GM06990 (cell line): ENCODE data around the gene SLC9A8.

Source experiments
- DNase-seq: peaks from one replicate; pipeline ENCODE4 v3.0.0-alpha.2; 2011; ENCODE audit not compliant: insufficient read length; ENCODE audit errors: extremely low read depth
- H3K27me3 ChIP-seq: replicated peaks from 2 replicates; pipeline ENCODE4 v1.6.0; 2011; ENCODE audit warnings: low read length; ENCODE audit not compliant: control insufficient read depth, insufficient read depth
- H3K36me3 ChIP-seq: 2 replicates; pipeline ENCODE4 v1.5.1; 2011; ENCODE audit warnings: low read length; ENCODE audit not compliant: control insufficient read depth, insufficient read depth
- H3K4me3 ChIP-seq: replicated peaks from 2 replicates; pipeline ENCODE4 v1.5.1; 2011; ENCODE audit warnings: low read depth, mild to moderate bottlenecking, control low read depth, low read length
- CTCF ChIP-seq: IDR thresholded peaks from 2 replicates; pipeline ENCODE4 v1.5.1; 2011; ENCODE audit warnings: low read length, control low read depth, mild to moderate bottlenecking, inconsistent platforms; ENCODE audit not compliant: insufficient read depth, poor library complexity, severe bottlenecking

The SLC9A8 gene

GRCh38 chr20:49915380-49916145, 102.9 kb downstream of the SLC9A8 start, which contains the start of gene SPATA2:
Gene SPATA2, minus strand, starts transcription at chr20:49915529. Its CDS starts 7,039 bp downstream, at chr20:49908490.
- Histone ChIP-seq H3K4me3 (peak within 1 kb of the TSS; percentile 71), H3K36me3 (peaks cover 2% of the 10 kb centered on the region), H3K27me3 (no peaks in the 10 kb centered on the region)
- peak; percentile 94 for DNase-seq
- TF ChIP-seq CTCF, result no peak

GRCh38 chr20:49916146-49917002, 103.7 kb downstream of the SLC9A8 start:
- Histone ChIP-seq H3K27me3 (no peaks in the 10 kb centered on the region), H3K4me3 (peak overlapping the region; percentile 71), H3K36me3 (peaks cover 2% of the 10 kb centered on the region; the same call in 1 of the 2 replicates)
- peak; percentile 64 for DNase-seq
- TF ChIP-seq CTCF, result no peak

GRCh38 chr20:49918446-49918845, 105.8 kb downstream of the SLC9A8 start:
- TF ChIP-seq CTCF, result no peak
- no peak overlapping the region for H3K4me3 ChIP-seq
- H3K27me3 ChIP-seq, result no peaks in the 10 kb centered on the region
- no peak for DNase-seq
- no peaks in the 10 kb centered on the region for H3K36me3 ChIP-seq

GRCh38 chr20:49919009-49919408, 106.4 kb downstream of the SLC9A8 start:
- no peak overlapping the region for H3K4me3 ChIP-seq
- no peak for DNase-seq
- H3K27me3 ChIP-seq, result no peaks in the 10 kb centered on the region
- TF ChIP-seq CTCF, result no peak
- H3K36me3 ChIP-seq, result no peaks in the 10 kb centered on the region

GRCh38 chr20:49919461-49919860, 106.8 kb downstream of the SLC9A8 start:
- H3K4me3 ChIP-seq, result no peak overlapping the region
- H3K27me3 ChIP-seq, result no peaks in the 10 kb centered on the region
- TF ChIP-seq CTCF, result no peak
- H3K36me3 ChIP-seq, result no peaks in the 10 kb centered on the region
- DNase-seq, result no peak
